ENCODE results near the gene CISH. TPM values are rescaled to one million over a fixed set of nuclear protein-coding genes. Genes with fewer than 3 reads are reported as not detected.

CISH gene
- total and polyA plus RNA-seq, 4 donors = 37.8 to 104 (median 46.6) TPM

DNA sequence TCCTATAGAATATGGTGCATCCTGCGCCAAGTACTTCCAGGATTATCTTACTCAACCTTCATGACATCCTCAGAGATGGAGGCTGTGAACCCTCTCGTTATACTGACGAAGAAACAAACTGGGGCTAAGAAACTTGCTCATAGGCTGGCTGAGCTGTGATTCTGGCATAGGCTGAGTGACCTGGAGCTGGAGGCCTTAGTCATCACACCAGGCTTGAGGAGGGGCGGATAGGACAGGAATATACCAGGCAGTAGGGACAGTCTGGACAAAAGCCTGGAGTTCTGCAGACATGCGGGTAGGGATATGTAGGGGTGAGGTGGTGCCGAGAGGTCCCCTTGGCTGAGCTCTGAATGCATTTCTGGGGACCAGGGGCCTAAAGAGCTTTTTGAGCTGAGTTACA is 24.2 kb downstream of the CISH start:
- H3K4me3 ChIP-seq = no peak overlapping the region
- peak overlapping the region in 1 of 2 donors; percentile 81 for H3K27ac ChIP-seq (ENCODE audit: low read depth in 1 of 2, low read length in 1 of 2)
- H3K9me3 ChIP-seq (ENCODE audit: control insufficient read depth in 4 of 4, insufficient read depth in 3 of 4, low read length in 3 of 4) = no peaks in the 10 kb centered on the region
- TF ChIP-seq, protein P1, sequence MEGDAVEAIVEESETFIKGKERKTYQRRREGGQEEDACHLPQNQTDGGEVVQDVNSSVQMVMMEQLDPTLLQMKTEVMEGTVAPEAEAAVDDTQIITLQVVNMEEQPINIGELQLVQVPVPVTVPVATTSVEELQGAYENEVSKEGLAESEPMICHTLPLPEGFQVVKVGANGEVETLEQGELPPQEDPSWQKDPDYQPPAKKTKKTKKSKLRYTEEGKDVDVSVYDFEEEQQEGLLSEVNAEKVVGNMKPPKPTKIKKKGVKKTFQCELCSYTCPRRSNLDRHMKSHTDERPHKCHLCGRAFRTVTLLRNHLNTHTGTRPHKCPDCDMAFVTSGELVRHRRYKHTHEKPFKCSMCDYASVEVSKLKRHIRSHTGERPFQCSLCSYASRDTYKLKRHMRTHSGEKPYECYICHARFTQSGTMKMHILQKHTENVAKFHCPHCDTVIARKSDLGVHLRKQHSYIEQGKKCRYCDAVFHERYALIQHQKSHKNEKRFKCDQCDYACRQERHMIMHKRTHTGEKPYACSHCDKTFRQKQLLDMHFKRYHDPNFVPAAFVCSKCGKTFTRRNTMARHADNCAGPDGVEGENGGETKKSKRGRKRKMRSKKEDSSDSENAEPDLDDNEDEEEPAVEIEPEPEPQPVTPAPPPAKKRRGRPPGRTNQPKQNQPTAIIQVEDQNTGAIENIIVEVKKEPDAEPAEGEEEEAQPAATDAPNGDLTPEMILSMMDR (IDR thresholded peaks at IDR 0.05; ENCODE audit: control extremely low read depth, extremely low read depth) = no peak
- no peak overlapping the region for H3K9ac ChIP-seq (ENCODE audit: insufficient read depth in 1 of 2, low read length in 2 of 2)
- no peak for ATAC-seq (ENCODE audit: insufficient read depth, low FRiP score)
- 93 to 94% methylated on average over 6 of the region's 6 CpGs for WGBS, 2 donors
- H3K36me3 ChIP-seq (ENCODE audit: control insufficient read depth in 4 of 4, insufficient read depth in 4 of 4, low read length in 4 of 4) = peaks cover 0 to 4% (median 0%) of the 10 kb centered on the region in 4 donors
- H3K27me3 ChIP-seq (ENCODE audit: control insufficient read depth in 3 of 3, insufficient read depth in 3 of 3, low read length in 2 of 3) = no peaks in the 10 kb centered on the region
- peaks cover 0 to 29% (median 0%) of the 10 kb centered on the region in 5 donors for H3K4me1 ChIP-seq (ENCODE audit: control insufficient read depth in 5 of 5, insufficient read depth in 5 of 5, low read length in 5 of 5)
- no peak for DNase-seq

DNA sequence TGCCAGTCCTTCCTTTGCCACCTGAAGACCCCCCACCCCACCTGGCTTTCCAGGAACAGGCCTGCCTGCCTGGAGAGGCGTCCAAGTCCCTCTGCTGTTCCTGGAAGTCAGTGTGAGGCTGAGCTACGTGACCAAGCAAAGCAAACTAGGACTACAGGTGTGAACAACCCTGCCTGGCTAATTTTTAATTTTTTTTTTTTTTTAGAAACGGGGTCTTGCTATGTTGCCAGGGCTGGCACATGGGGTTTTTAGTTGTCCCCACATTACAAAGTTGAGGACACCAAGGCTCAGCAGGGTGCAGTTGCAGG is 24.9 kb downstream of the CISH start:
- Histone ChIP-seq H3K27me3 (ENCODE audit: control insufficient read depth in 3 of 3, insufficient read depth in 3 of 3, low read length in 2 of 3) (no peaks in the 10 kb centered on the region), H3K9ac (ENCODE audit: insufficient read depth in 1 of 2, low read length in 2 of 2) (no peak overlapping the region), H3K9me3 (ENCODE audit: control insufficient read depth in 4 of 4, insufficient read depth in 3 of 4, low read length in 3 of 4) (no peaks in the 10 kb centered on the region), H3K4me1 (ENCODE audit: control insufficient read depth in 5 of 5, insufficient read depth in 5 of 5, low read length in 5 of 5) (peaks cover 0 to 24% (median 0%) of the 10 kb centered on the region in 5 donors), H3K4me3 (no peak overlapping the region), H3K27ac (ENCODE audit: low read depth in 1 of 2, low read length in 1 of 2) (peak overlapping the region; percentile 15 to 81), H3K36me3 (ENCODE audit: control insufficient read depth in 4 of 4, insufficient read depth in 4 of 4, low read length in 4 of 4) (peaks cover 0 to 4% (median under 1%) of the 10 kb centered on the region in 4 donors)
- DNase-seq (no peak), ATAC-seq (ENCODE audit: insufficient read depth, low FRiP score) (no peak)
- WGBS, 2 donors = 66 to 89% methylated on average over 3 of the region's 3 CpGs
- TF ChIP-seq, protein P1 (IDR thresholded peaks at IDR 0.05; ENCODE audit: control extremely low read depth, extremely low read depth) = no peak

GRCh38 chr3:50585919-50586762 is 25.4 kb downstream of the CISH start:
- WGBS, 2 donors = 87 to 89% methylated on average over 6 of the region's 6 CpGs
- ATAC-seq (ENCODE audit: insufficient read depth, low FRiP score) = no peak
- Histone ChIP-seq H3K36me3 (ENCODE audit: control insufficient read depth in 4 of 4, insufficient read depth in 4 of 4, low read length in 4 of 4) (peaks cover 0 to 5% (median 2%) of the 10 kb centered on the region in 4 donors), H3K9me3 (ENCODE audit: control insufficient read depth in 4 of 4, insufficient read depth in 3 of 4, low read length in 3 of 4) (no peaks in the 10 kb centered on the region), H3K27ac (ENCODE audit: low read depth in 1 of 2, low read length in 1 of 2) (peak overlapping the region; percentile 72 to 83), H3K4me3 (no peak overlapping the region), H3K4me1 (ENCODE audit: control insufficient read depth in 5 of 5, insufficient read depth in 5 of 5, low read length in 5 of 5) (peaks cover 0 to 23% (median 0%) of the 10 kb centered on the region in 5 donors), H3K27me3 (ENCODE audit: control insufficient read depth in 3 of 3, insufficient read depth in 3 of 3, low read length in 2 of 3) (no peaks in the 10 kb centered on the region), H3K9ac (ENCODE audit: insufficient read depth in 1 of 2, low read length in 2 of 2) (no peak overlapping the region)
- no peak for DNase-seq
- TF ChIP-seq, protein P1 (IDR thresholded peaks at IDR 0.05; ENCODE audit: control extremely low read depth, extremely low read depth) = no peak
